OCI-LY3 (cell line): ENCODE results near the gene RGPD3.

Experiments used
- H2AFZ ChIP-seq: fragments of 200-600, 300-600 bp; shearing (Covaris generic); 2 replicates; pipeline ENCODE4 v1.6.0; 2014; ENCODE audit warnings: antibody characterized with exemption, low read depth, low read length
- H3K27ac ChIP-seq: fragments of 200-600, 300-600 bp; sonication (generic); 2 replicates; pipeline ENCODE4 v1.5.1; 2014; ENCODE audit warnings: mild to moderate bottlenecking, low read length, moderate library complexity, mixed read lengths
- H3K27me3 ChIP-seq: fragments of 200-600, 300-600 bp; sonication (generic); 2 replicates; pipeline ENCODE4 v1.6.1; 2014; ENCODE audit warnings: low read depth, low read length, mixed read lengths
- H3K36me3 ChIP-seq: fragments of 200-600, 300-600 bp; sonication (generic); replicated peaks from 2 replicates; pipeline ENCODE3; 2014; ENCODE audit warnings: low read depth, low read length, mixed read lengths
- H3K4me1 ChIP-seq: fragments of 300-600, 200-600 bp; sonication (generic); 2 replicates; pipeline ENCODE4 v1.6.1; 2014; ENCODE audit warnings: low read length, mixed read lengths
- H3K4me2 ChIP-seq: fragments of 200-600, 300-600 bp; sonication (generic); 2 replicates; pipeline ENCODE4 v1.6.1; 2014; ENCODE audit warnings: low read length, mixed read lengths
- H3K4me3 ChIP-seq: fragments of 300-600, 200-600 bp; sonication (generic); 2 replicates; pipeline ENCODE4 v1.5.1; 2014; ENCODE audit warnings: antibody characterized with exemption, mild to moderate bottlenecking, low read length, moderate library complexity
- H3K79me2 ChIP-seq: fragments of 300-600, 200-600 bp; shearing (Covaris generic); 2 replicates; pipeline ENCODE4 v1.6.1; 2014; ENCODE audit warnings: mild to moderate bottlenecking, low read length, mixed read lengths
- H3K9ac ChIP-seq: fragments of 300-600, 200-600 bp; shearing (Covaris generic); 2 replicates; pipeline ENCODE4 v1.6.0; 2014; ENCODE audit warnings: mild to moderate bottlenecking, low read length, moderate library complexity
- H3K9me3 ChIP-seq: fragments of 200-600, 300-600 bp; shearing (Covaris generic); 2 replicates; pipeline ENCODE4 v1.6.1; 2014; ENCODE audit warnings: low read length, mixed read lengths; ENCODE audit not compliant: insufficient read depth
- H4K20me1 ChIP-seq: fragments of 200-600, 300-600 bp; sonication (generic); 2 replicates; pipeline ENCODE4 v1.6.1; 2016; ENCODE audit warnings: low read length, mixed read lengths; ENCODE audit not compliant: insufficient read depth
- EZH2phosphoT487 ChIP-seq: fragments of 200-600 bp; shearing (Covaris generic); IDR thresholded peaks from 2 replicates; pipeline ENCODE4 v1.6.1; 2018; ENCODE audit warnings: antibody characterized with exemption, mixed run types, low read depth
- TF ChIP-seq, protein P1 (sequence below): fragments of 200-600, 300-600 bp; sonication (generic); IDR thresholded peaks from 2 replicates; pipeline ENCODE4 v1.5.1; 2014; ENCODE audit warnings: antibody characterized with exemption, low read length, low read depth

Gene RGPD3

DNA sequence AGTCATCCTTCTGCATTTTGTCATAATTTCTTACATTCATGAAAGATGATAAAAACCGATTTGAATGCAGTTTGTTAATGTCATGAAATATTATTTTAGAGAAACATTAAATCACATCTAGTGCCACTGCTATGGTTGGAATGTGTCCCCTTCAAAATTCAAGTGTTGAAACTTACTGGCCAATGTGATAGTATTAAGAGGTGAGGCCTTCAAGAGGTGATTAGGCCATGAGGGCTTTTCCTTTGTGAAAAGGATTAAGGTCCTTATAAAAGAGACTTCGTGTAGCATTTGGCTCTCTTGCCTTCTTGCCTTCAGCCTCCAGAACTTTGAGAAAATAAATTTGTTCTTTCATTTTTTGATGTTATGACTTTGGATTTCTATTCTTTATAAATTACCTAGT, 117.2 kb downstream of the RGPD3 start:
- no peaks in the 10 kb centered on the region for H3K9me3 ChIP-seq
- no peaks in the 10 kb centered on the region for H3K79me2 ChIP-seq
- H3K27ac ChIP-seq, result no peak overlapping the region
- H2AFZ ChIP-seq, result no peak overlapping the region
- no peak overlapping the region for H3K4me2 ChIP-seq
- H3K9ac ChIP-seq, result no peak overlapping the region
- H4K20me1 ChIP-seq, result no peaks in the 10 kb centered on the region
- no peak overlapping the region for H3K4me3 ChIP-seq
- no peaks in the 10 kb centered on the region for H3K36me3 ChIP-seq
- no peaks in the 10 kb centered on the region for H3K27me3 ChIP-seq
- H3K4me1 ChIP-seq, result peaks cover 7% of the 10 kb centered on the region
- TF ChIP-seq, protein P1, sequence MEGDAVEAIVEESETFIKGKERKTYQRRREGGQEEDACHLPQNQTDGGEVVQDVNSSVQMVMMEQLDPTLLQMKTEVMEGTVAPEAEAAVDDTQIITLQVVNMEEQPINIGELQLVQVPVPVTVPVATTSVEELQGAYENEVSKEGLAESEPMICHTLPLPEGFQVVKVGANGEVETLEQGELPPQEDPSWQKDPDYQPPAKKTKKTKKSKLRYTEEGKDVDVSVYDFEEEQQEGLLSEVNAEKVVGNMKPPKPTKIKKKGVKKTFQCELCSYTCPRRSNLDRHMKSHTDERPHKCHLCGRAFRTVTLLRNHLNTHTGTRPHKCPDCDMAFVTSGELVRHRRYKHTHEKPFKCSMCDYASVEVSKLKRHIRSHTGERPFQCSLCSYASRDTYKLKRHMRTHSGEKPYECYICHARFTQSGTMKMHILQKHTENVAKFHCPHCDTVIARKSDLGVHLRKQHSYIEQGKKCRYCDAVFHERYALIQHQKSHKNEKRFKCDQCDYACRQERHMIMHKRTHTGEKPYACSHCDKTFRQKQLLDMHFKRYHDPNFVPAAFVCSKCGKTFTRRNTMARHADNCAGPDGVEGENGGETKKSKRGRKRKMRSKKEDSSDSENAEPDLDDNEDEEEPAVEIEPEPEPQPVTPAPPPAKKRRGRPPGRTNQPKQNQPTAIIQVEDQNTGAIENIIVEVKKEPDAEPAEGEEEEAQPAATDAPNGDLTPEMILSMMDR, result no peak
- no peak for TF ChIP-seq EZH2phosphoT487

DNA sequence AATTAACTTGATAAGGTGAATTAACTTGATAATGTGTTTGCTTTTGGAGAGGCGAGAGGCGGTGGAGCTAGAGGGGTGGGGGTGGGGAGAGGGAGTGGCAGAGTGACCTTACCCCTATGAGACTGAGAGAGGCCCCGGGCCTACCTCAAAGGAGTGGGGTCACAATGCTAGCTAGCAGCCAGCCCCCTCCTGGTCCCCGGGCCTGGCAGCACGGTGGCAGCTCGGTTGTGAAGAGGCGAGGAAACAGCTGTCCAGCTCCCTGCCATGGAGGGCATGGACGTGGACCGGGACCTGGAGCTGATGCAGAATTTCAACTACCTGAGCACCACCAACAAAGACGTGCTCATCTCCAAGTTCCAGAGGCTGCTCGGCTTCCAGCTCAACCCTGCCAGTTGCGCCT, 123.9 kb downstream of the RGPD3 start:
- H3K9me3 ChIP-seq, result no peaks in the 10 kb centered on the region
- H3K27ac ChIP-seq, result no peak overlapping the region
- H2AFZ ChIP-seq, result no peak overlapping the region
- H3K9ac ChIP-seq, result no peak overlapping the region
- H4K20me1 ChIP-seq, result no peaks in the 10 kb centered on the region
- no peaks in the 10 kb centered on the region for H3K36me3 ChIP-seq
- no peak overlapping the region for H3K4me2 ChIP-seq
- no peaks in the 10 kb centered on the region for H3K79me2 ChIP-seq
- H3K4me3 ChIP-seq, result no peak overlapping the region
- no peak for TF ChIP-seq EZH2phosphoT487
- TF ChIP-seq, protein P1, result no peak
- H3K27me3 ChIP-seq, result no peaks in the 10 kb centered on the region
- peaks cover 7% of the 10 kb centered on the region for H3K4me1 ChIP-seq

DNA sequence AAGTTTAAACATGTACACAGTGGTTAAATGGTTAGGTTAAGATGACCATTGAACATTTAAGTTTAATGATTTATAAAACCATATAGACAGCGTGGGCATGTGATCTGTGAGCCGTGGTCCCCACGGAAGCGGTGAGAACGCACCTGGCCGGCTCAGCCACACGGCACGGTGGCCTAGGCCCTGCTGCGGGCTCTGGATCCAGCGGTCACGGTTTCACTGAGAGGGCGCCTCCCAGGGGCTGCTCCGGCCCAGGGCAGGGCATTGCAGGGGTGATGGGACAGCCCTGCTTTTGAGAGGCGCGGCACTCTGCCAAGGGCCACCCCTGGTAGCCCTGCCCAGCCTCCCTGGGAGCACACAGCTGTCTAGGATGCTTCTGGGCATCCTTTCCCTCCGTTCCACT, 124.9 kb downstream of the RGPD3 start:
- peaks cover 7% of the 10 kb centered on the region for H3K4me1 ChIP-seq
- no peak overlapping the region for H3K4me3 ChIP-seq
- H3K79me2 ChIP-seq, result no peaks in the 10 kb centered on the region
- no peaks in the 10 kb centered on the region for H4K20me1 ChIP-seq
- H3K9ac ChIP-seq, result no peak overlapping the region
- TF ChIP-seq, protein P1, result no peak
- no peak for TF ChIP-seq EZH2phosphoT487
- no peak overlapping the region for H2AFZ ChIP-seq
- no peaks in the 10 kb centered on the region for H3K9me3 ChIP-seq
- H3K4me2 ChIP-seq, result no peak overlapping the region
- no peaks in the 10 kb centered on the region for H3K36me3 ChIP-seq
- H3K27ac ChIP-seq, result no peak overlapping the region
- no peaks in the 10 kb centered on the region for H3K27me3 ChIP-seq

DNA sequence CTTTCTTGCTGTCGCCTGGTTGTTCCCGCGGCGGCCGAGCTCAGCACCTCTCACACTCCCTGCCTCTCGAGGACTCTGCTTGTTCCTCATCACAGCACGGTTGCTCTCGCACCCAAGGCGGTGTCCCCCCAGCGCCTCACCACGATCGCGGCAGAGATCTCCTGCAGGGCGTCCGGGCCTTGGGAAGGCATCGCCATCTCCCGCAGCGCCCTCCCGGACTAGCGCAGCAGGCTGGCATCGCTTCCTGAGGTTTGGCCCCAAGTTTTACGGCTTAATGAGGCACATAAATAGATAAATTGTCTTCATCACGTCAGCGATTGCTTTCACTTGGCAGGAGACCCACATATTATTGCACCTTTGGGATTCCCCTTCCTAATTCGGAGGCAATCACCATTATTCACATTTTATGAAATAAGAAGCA, 125.4 kb downstream of the RGPD3 start:
- H3K4me2 ChIP-seq, result no peak overlapping the region
- H3K4me3 ChIP-seq, result no peak overlapping the region
- H3K4me1 ChIP-seq, result peaks cover 7% of the 10 kb centered on the region
- no peaks in the 10 kb centered on the region for H3K9me3 ChIP-seq
- H3K27ac ChIP-seq, result no peak overlapping the region
- no peaks in the 10 kb centered on the region for H4K20me1 ChIP-seq
- H3K9ac ChIP-seq, result no peak overlapping the region
- no peak for TF ChIP-seq EZH2phosphoT487
- TF ChIP-seq, protein P1, result no peak
- no peaks in the 10 kb centered on the region for H3K36me3 ChIP-seq
- H3K79me2 ChIP-seq, result no peaks in the 10 kb centered on the region
- H2AFZ ChIP-seq, result no peak overlapping the region
- no peaks in the 10 kb centered on the region for H3K27me3 ChIP-seq
